HG03442 (cell line): Measurements from ENCODE around the gene CD2BP2.

Experiments used
- ATAC-seq: cut with Tn5 transposase; IDR thresholded peaks from one replicate; pipeline ENCODE4 v1.9.1; 2021; ENCODE audit warnings: mild to moderate bottlenecking, moderate library complexity; ENCODE audit not compliant: unreplicated experiment

CD2BP2 gene

GRCh38 chr16:30365200-30365599 lies 10.1 kb upstream of the CD2BP2 start:
- no peak for ATAC-seq

- ATAC-seq, result no peak
These were observed 6.1 kb upstream of the CD2BP2 start for GRCh38 chr16:30361180-30361579.

DNA sequence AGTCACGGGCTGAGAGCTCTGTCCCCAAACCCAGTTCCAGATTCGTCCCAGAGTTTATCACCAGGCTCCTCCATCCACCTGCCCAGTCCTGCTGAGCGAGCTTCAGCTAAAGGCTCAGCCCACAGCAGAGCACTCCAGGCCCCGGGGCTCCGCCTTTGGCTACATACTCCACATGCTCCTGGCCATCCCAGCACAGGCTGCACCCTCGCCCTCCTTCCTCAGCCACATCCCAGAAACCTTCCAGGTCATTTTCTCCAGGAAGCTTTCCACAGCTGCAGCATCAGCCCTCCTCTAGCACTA lies 4.7 kb upstream of the CD2BP2 start:
- no peak for ATAC-seq

- ATAC-seq, result no peak
These were observed 4.1 kb upstream of the CD2BP2 start for GRCh38 chr16:30358990-30359870.

DNA sequence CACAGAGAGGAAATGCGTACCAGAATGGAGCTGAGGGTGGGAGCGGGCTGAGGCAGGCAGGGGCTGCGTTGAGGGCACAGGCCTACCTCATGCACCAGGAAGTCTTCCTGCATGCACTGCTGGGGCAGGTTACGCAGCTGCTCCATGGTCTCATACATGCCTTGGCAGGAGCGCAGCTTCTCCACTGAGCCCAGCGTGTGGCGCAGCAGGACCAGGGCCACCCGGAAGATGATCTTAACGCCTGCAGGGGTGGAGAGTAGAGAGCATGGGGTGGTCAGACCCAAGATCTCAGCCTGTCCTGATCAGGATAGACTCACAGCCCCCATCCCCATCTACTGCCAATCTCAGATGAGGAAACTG lies 3.4 kb upstream of the CD2BP2 start:
- no peak for ATAC-seq

GRCh38 chr16:30357715-30358576 lies 2.8 kb upstream of the CD2BP2 start:
- ATAC-seq, result no peak

DNA sequence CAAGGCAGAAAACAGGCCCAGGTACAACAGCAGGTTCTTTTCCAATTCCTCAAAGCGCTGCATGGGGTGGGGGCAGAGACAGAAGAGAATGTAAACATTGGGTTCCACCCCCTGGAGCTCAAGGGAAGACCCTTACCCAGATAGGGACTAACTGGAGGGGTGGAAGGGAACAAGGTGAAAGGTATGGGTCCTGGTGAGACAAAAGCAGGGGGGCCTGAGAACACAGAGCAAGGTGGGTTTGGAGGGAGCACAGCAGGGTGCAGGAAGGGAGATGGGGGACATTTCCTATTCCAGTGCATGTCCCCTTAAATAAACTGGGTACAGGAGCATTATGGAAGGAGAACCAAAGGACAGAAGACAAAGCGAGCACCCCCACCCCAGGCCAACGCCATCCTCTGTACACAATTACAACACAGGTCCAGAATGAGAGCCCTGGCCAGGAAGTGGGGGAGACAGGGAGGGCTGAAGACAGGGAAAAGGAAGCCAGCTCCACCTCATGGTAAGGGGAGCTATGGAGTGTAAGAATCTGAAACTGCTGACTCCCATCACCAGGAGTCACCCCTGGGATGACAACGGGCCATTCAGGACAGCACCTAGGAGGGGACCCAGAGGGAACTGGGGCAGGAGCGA lies 2.1 kb upstream of the CD2BP2 start:
- no peak for ATAC-seq

DNA sequence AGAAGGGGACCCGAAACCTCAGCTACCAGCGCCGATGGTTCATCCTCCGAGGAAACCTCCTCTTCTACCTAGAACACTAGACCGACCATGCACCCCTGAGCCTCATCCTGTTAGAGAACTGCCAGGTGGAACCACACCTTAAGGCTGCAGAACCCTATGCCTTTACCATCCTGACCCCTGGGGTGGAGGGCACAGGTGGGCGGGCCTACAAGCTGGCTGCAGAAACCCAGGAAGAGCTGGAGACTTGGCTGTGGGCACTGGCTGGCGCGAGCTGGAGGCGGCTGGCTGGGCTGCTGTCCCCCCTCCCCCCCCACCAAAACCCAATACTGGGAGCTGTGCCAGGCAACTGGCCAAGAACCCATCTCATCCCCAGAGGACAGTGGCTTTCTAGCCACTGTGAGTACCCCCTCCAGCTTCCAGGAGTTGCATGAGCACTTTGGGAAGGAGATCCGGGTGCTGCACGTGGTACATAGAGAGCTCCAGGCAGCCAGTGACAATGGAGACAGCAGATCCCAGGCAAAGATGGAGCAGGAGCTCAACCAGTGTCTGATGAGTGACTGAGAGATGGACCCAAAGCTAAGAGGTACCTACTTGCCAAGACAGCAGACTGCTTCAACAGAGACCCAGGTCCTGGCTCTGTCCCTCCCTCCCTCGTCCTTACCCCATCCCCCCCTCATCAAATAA lies 1.4 kb upstream of the CD2BP2 start:
- ATAC-seq, result no peak

- no peak for ATAC-seq
These were observed 823 bp upstream of the CD2BP2 start for GRCh38 chr16:30355954-30356308.

- ATAC-seq, result peak; percentile 10
These were observed 525 bp downstream of the CD2BP2 start for GRCh38 chr16:30354423-30355143.

DNA sequence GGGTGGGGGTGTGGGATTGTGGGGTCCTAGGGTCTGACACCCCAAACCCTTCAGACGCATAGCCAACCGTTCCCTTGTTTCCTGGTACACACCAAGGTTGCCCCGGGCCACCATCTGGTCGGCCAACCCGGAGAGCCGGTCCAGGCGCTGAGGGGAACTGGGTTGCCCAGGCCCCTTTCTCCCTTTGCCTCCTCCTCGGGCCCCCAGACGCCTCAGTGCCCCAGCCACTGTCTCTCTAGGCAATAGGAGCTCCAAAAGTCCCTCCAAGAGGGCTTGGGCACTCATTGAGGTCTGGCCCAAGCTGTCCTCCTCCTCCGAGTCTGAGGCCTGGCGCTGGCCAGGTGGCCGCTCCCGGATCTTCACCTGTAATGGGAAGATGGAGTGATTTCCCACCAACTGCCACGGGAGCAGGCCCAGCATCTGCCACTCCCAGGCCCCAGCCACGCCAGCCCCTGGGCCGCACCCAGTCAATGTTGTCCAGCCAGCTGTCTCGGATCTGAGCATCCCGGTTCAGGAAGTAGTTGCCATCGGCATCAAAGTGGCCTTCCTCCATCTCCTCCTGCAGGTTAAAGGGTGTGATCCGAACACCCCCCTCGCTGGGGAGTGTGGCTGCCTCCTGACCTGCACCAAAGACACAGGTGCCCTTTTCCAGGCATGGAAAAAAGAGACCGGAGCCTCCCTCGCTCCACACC lies 1.5 kb downstream of the CD2BP2 start:
- no peak for ATAC-seq

GRCh38 chr16:30352488-30353401 lies 2.4 kb downstream of the CD2BP2 start:
- ATAC-seq, result no peak

DNA sequence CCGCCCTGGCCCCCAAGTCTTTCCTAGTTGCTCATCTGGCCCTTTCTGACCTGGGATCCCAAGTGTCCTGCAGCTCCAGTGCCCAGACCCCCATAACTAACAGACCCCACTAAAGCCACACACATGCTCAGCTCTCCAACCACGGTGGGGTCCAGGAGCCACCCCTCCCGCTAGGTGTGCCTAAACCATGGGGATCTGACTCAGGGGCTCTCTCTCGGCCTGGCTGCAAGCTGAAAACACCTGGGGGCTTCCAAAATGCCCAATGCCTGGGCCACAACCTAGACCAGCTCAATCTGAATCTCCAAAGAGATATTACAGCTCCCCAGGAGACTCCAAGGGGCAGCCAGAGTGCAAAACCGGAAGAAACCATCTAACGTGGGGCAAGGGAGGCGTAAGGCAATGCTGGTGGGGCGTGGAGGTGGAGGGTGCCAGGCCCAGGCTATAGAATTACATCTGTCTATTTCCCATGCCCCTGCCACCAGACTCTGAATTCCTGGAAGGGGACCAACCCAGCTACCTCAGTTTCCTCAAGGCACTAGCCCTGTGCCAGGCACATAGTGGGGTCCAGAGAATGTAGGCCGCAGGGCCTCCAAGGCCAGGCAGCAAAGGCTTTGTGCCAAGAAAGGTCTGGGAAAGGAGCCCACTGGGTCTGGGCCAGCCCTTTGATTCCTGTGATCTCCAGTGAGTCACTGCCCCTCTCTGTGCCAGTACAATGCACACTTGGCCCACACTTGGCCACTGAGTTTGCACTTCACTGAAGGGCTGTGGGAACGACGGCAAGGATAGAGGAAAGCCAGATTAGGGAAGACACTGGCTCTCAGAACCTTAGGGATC lies 3.3 kb downstream of the CD2BP2 start:
- no peak for ATAC-seq

GRCh38 chr16:30351001-30351441 lies 4.1 kb downstream of the CD2BP2 start:
- no peak for ATAC-seq

DNA sequence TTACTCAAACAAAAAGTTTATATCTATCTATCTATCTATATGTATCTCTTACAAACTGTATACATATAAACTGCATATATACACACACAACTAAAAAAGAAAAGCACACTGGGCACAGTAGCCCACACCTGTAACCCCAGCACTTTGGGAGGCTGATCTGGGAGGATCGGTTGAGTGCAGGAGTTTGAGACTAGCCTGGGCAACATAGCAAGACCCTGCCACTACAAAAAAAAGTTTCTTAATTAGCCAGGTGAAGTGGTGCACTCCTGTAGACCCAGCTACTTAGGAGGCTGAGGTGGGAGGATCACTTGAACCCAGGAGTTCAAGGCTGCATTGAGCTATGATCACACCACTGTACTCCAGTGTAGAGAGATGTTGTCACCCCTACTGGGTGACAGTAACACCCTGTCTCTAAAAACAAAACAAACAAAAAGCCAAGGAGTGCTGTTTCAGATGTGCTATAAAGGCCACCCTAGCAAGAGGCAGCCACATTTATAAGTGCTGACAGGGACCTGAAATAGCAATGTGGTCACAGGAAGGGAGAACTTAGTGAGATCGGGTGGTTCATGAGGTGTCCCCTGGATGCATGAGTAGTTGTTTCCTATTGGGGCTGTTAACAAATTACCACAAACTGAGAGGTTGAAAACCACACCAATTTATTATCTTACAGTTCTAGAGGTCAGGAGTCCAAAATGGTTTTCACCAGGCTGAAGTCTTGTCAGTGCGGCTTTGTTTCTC lies 4.8 kb downstream of the CD2BP2 start:
- ATAC-seq, result peak; percentile 34

DNA sequence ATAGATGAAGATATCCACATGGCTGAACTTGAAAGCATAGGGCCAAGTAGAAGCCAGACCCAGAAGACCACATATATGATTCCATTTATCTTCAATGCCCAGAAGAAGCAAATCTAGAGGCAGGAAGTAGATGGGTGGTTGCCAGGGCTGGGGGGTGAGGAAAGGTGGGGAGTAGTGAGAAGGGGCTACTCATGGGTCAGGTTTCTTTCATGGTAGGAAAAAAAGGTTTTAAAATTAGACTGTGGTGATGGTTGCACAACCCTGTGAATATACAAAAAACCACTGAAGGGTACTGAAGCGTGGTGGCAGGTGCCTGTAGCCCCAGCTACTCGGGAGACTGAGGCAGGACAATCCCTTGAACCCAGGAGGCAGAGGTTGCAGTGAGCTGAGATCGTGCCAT lies 5.4 kb downstream of the CD2BP2 start:
- ATAC-seq, result no peak

- ATAC-seq, result no peak
These were observed 6.2 kb downstream of the CD2BP2 start for GRCh38 chr16:30348929-30349328.
